T follicular helper cell (primary cell): ENCODE results near the gene NHERF2.
"Not testable (repeated sequence)": the region's sequence is repeated elsewhere in the genome, so short reads cannot be mapped to it uniquely, and the experiment has no call there.

Source experiments
- DNase-seq: peaks from one replicate; pipeline ENCODE4 v3.0.0-alpha.2; 2020; ENCODE audit warnings: low read depth

The NHERF2 gene

GRCh38 chr16:2028146-2028545 is 1.4 kb downstream of the NHERF2 start:
- no peak for DNase-seq

GRCh38 chr16:2028620-2029220 is 2.0 kb downstream of the NHERF2 start:
- DNase-seq, result no peak

GRCh38 chr16:2029350-2029749 is 2.6 kb downstream of the NHERF2 start:
- DNase-seq, result no peak

- no peak for DNase-seq
Observed at GRCh38 chr16:2030036-2030435, 3.3 kb downstream of the NHERF2 start.

- DNase-seq, result no peak
Observed at GRCh38 chr16:2031081-2031577, 4.4 kb downstream of the NHERF2 start.

- DNase-seq, result no peak
Observed at GRCh38 chr16:2032285-2033056, 5.8 kb downstream of the NHERF2 start.

GRCh38 chr16:2033057-2033908 is 6.6 kb downstream of the NHERF2 start:
- no peak for DNase-seq

GRCh38 chr16:2033909-2034695 is 7.4 kb downstream of the NHERF2 start:
- not testable (repeated sequence) for DNase-seq

- DNase-seq, result no peak
Observed at GRCh38 chr16:2034696-2035430, 8.2 kb downstream of the NHERF2 start.

- DNase-seq, result no peak
Observed at GRCh38 chr16:2035431-2036199, 8.9 kb downstream of the NHERF2 start.

GRCh38 chr16:2036200-2036966 is 9.7 kb downstream of the NHERF2 start:
- no peak for DNase-seq

- no peak for DNase-seq
Observed at GRCh38 chr16:2037115-2037514, 10.4 kb downstream of the NHERF2 start.

GRCh38 chr16:2037647-2038381 is 11.1 kb downstream of the NHERF2 start:
- no peak for DNase-seq

- no peak for DNase-seq
Observed at GRCh38 chr16:2038382-2039231, 11.9 kb downstream of the NHERF2 start.

- no peak for DNase-seq
Observed at GRCh38 chr16:2039274-2040031, 12.8 kb downstream of the NHERF2 start.

- no peak for DNase-seq
Observed at GRCh38 chr16:2040041-2040786, 13.5 kb downstream of the NHERF2 start.
